GM21367 (cell line): ENCODE data around the gene FHDC1.

Experiments
- ATAC-seq: cut with Tn5 transposase; IDR thresholded peaks from one replicate; pipeline ENCODE4 v1.9.1; 2021; ENCODE audit not compliant: unreplicated experiment

Gene FHDC1

GRCh38 chr4:152957437-152958171, 21.5 kb downstream of the FHDC1 start:
- ATAC-seq, result no peak

DNA sequence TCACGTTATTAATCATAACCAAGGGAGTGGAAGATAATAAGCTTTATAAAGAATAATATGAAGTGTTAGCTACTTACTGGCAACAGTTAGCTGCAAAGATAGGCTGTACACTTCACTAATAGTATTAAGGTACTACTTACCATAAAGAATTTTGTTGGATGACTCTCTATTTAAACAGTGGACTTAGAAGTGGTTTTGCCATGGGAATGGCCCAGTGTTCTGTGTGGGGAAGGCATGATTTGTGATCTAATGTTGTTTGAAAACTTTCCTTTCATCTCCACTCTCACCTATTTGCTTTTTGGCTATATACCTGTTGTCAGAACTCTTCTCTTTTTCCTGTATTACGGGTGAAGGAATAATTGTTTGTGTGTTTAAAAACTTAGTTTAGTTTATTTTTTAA, 23.0 kb downstream of the FHDC1 start:
- ATAC-seq, result no peak

GRCh38 chr4:152960082-152960481, 24.0 kb downstream of the FHDC1 start:
- no peak for ATAC-seq

DNA sequence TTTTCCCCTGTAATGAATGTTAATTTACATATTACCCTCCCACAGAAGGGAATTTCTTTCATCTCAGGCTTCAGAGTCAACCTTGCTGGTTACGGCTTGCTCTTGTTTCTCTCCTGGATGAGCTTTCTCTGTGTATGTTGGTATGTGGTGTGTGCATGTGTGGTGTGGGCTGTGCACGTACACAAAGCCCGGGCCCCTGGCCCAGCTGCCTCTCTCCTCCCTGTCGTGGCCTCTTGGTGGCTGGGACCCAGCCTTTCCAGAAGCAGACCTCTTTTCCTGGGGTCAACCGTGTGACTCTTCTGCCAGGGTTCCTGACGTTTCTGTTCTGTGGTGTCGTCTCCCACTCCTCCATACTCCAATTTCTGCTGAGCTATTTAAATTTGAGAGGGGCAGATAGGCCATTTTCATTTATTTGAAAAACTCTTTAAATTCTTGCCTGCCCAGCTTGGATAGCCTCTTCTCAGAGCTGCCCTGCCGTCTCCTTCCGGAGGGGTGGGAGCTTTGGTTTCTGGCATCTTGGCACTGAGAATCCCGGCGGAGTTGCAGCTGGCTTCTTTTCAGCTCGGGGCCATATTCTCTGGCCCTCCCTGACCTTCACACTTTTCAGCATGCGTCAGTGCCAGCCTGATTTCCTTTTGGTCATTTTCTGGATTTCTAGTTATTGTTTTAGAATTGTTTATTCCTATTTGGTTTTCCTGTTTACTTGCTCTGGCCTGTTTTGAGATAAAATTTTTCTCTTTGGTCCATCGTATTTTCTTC, 25.1 kb downstream of the FHDC1 start:
- no peak for ATAC-seq

DNA sequence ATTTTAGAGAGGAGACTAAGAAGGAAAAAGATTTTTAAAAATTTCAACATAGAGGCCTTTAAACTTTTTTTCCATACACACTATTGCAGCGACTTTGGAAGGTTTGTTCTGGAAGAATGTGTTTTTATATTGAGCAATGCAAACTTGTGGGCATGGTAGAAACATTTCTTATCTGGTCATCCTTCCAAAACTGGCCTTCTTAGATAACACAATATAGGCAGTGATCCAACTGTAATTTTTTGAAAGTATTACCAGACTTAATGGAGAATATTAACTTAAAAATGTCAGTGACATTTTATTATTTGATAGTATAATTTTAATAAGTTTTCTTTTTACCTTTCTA, 25.6 kb downstream of the FHDC1 start:
- no peak for ATAC-seq

GRCh38 chr4:152962150-152962549, 26.0 kb downstream of the FHDC1 start:
- no peak for ATAC-seq

GRCh38 chr4:152964335-152964734, 28.2 kb downstream of the FHDC1 start:
- ATAC-seq, result no peak

DNA sequence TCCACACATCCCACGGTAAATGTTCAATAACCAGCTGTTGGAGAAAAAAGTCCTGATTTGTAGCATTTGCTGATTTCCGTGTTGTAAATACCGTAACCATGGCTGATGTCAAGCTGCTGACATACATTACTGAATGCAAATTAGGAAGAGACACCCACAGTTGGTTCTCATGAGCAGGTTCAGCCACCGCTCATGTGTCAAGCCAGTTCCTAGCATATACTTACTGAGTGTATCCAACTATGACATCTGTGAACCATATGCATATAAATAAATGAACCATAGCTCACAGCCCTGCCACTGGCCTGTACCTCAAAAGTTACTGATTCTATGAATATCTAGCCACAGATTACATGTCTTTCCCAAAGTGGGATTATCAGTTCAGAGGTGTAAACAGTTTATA, 29.5 kb downstream of the FHDC1 start:
- ATAC-seq, result no peak

DNA sequence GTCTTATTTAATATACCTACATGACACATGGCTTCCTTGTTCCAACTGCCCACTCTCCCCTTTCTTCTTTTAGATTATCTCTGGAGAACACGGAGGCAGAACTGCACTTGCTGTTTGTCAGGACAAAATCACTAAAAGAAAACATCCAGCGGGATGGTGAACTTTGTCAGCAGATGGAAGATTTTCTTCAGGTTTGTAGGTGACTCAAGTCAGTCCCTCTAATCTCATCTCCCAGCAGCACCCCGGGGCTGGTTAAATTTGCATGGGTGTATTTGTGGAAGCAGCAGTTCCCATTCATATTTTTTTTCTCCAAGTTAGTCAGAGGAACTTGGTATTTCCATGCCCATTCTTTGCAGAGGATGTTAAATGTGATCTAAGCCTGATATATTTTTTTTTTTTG, 31.8 kb downstream of the FHDC1 start:
- ATAC-seq, result no peak

DNA sequence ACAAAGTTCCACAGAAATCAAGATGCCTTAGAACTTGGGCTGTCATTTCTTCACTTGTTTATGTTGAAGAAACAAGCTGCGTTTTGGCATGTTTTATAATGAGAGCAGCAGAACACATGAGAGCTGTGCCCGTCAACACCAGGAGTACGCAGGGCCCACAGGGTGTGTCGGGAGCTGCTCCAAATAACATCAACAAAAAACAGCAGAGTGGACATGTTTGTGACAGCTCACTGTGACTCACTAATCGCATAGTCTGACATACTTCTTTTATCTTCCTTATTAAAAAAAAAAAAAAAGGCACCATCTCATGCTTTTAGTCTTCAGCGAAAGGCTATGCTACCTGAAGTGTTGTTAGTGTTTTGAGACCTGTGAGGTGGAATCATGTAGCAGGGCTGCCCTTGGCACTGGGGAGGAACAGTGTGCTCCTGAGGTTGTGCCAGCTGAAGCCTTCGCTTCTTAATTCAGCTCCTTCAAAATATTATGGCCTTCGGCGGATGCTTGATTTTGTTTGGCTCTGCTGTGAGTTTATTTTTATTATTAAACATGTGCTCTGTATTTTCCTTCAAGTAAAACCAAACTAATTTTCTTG, 32.8 kb downstream of the FHDC1 start:
- no peak for ATAC-seq

- ATAC-seq, result no peak
Measured at GRCh38 chr4:152970102-152970820, 34.1 kb downstream of the FHDC1 start.

- ATAC-seq, result no peak
Measured at GRCh38 chr4:152971053-152971452, 34.9 kb downstream of the FHDC1 start.

DNA sequence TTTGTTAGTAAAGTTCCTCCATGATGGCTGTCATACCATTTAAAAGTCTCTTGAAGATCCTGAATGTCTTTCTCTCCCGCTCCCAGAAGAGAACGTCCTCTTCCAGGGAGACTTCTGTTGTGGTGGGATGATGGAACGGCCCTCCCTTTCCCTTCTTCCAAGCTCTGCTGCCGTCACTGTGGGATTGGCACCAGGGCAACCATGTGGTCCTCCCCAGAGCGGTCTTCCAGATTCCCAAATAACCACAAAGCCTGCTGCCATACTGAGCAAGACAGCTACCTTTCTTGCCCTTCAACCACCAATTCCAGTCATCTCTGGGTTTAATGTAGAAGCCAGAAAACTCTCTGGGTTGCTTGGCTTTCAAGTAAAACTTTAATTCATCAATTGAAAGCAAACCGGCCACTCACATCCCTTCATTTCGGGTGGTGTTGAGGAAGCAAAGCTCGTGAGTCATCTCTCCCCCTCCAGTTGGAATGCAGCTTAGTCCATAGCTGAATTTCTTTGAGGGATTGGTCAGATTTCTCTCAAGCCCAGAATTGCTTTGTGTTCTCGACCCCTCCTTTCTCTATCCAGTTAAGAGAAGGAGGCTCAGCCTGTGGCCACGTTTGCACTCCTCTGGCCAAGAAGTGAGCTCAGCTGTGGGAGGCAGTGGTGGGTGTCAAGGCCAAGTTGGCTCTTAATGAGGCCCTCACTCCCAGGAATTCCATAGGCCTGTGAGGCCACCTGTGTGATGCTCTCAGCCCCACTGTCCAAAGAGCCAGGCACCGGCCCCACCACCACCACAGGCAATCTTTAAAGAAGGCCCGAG, 36.9 kb downstream of the FHDC1 start:
- no peak for ATAC-seq

DNA sequence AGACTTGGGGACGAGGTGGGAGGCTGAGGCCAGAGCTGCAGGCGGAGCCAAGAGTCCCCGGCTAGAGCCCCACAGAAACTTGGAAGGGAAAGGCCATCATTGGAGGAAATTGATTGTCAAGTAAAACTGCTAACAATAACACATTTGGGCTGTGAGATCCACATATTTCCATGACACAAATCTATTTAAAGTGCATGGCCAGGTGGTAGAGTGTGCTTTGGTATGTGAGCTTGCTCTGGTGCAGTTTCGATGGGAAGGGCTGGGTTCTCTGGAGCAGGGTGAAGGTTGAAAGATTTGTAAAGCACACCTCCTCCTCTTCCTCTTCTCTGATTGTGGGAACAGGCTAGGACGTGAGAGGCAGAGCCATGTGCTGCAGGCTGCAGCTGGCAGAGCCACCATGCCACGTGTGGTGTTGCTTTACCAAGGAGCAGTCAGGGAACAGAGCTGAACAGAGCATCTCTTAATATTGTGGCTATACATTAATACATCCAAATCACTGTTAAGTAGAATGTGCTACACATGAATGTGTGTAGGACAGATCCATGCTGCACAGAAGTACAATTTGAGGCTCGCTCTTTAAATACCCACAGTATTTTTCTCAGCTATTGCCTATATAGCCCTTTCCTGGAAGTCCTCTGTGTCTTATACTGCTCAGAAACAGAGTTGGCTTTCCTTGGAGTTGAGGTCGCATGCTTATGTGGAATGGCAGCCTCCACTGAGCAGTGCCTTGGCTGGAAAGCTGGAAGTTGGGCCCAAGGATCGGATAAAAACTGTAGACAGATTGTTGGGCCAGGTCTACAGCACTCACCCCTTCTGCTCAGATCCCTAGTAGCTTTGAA, 37.7 kb downstream of the FHDC1 start:
- ATAC-seq, result no peak

- ATAC-seq, result no peak
Measured at GRCh38 chr4:152974468-152975379, 38.6 kb downstream of the FHDC1 start.

DNA sequence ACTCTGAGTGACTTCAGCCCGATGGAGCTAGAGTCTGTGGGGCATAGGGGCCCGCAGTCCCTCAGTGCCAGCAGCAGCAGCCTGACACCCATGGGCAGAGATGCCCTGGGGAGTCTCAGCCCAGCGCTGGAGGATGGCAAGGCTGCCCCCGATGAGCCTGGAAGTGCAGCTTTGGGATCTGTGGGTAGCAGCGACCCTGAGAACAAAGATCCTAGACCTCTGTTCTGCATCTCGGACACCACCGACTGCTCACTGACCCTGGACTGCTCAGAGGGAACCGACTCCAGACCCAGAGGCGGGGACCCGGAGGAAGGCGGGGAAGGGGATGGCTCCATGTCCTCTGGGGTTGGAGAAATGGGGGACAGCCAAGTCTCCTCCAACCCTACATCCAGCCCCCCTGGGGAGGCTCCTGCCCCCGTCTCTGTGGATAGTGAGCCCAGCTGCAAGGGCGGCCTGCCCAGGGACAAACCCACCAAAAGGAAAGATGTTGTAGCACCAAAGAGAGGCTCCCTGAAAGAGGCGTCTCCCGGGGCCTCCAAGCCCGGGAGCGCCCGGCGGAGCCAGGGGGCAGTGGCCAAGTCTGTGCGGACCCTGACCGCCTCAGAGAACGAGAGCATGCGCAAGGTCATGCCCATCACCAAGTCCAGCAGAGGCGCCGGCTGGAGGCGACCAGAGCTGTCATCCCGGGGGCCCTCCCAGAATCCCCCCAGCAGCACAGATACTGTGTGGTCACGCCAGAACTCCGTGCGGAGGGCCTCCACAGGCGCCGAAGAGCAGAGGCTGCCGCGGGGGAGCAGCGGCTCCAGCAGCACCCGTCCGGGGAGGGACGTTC, 39.5 kb downstream of the FHDC1 start:
- no peak for ATAC-seq

- ATAC-seq, result no peak
Measured at GRCh38 chr4:152976212-152976761, 40.2 kb downstream of the FHDC1 start.
